Hepatocyte (in vitro differentiated cells): ENCODE results near the gene ZFYVE9. TPM values are rescaled to one million over a fixed set of nuclear protein-coding genes. Genes with fewer than 3 reads are reported as not detected.

Experiments used
- DNase-seq: peaks from one replicate; pipeline ENCODE4 v3.0.0-alpha.2; 2016; ENCODE audit warnings: low spot score
- H2AFZ ChIP-seq: fragments of 200-600 bp; sonication (generic); 2 replicates; pipeline ENCODE4 v1.6.0; 2016; ENCODE audit warnings: antibody characterized with exemption, mild to moderate bottlenecking
- H3K27ac ChIP-seq: fragments of 200-600 bp; sonication (generic); 2 replicates; pipeline ENCODE4 v1.5.1; 2016; ENCODE audit warnings: mild to moderate bottlenecking
- H3K27me3 ChIP-seq: fragments of 200-600 bp; sonication (generic); 2 replicates; pipeline ENCODE4 v1.6.1; 2016
- H3K36me3 ChIP-seq: fragments of 200-600 bp; sonication (generic); replicated peaks from 2 replicates; pipeline ENCODE4 v1.5.1; 2016; ENCODE audit warnings: low read depth; ENCODE audit not compliant: insufficient read depth
- H3K4me1 ChIP-seq: fragments of 200-600 bp; sonication (generic); 2 replicates; pipeline ENCODE4 v1.5.1; 2016; ENCODE audit warnings: mild to moderate bottlenecking, moderate library complexity; ENCODE audit not compliant: insufficient read depth
- H3K4me2 ChIP-seq: fragments of 200-600 bp; sonication (generic); 2 replicates; pipeline ENCODE4 v1.6.0; 2016
- H3K4me3 ChIP-seq: fragments of 200-600 bp; sonication (generic); 2 replicates; pipeline ENCODE4 v1.5.1; 2016; ENCODE audit warnings: mild to moderate bottlenecking
- H3K79me2 ChIP-seq: fragments of 200-600 bp; sonication (generic); 2 replicates; pipeline ENCODE4 v1.6.0; 2017; ENCODE audit warnings: mild to moderate bottlenecking
- H3K9me2 ChIP-seq: fragments of 200-600 bp; sonication (generic); replicated peaks from 2 replicates; pipeline ENCODE4 v1.6.0; 2017; ENCODE audit warnings: mild to moderate bottlenecking; ENCODE audit not compliant: insufficient read depth
- H3K9me3 ChIP-seq: fragments of 200-600 bp; sonication (generic); 2 replicates; pipeline ENCODE4 v1.5.1; 2016; ENCODE audit warnings: low read depth, mild to moderate bottlenecking
- H4K20me1 ChIP-seq: fragments of 200-600 bp; sonication (generic); 2 replicates; pipeline ENCODE4 v1.6.0; 2016; ENCODE audit warnings: mild to moderate bottlenecking; ENCODE audit not compliant: insufficient read depth, poor library complexity, severe bottlenecking
- EZH2 ChIP-seq: fragments of 200-600 bp; sonication (generic); IDR thresholded peaks from 2 replicates; pipeline ENCODE4 v1.6.1; 2016; ENCODE audit warnings: antibody characterized with exemption, mild to moderate bottlenecking, borderline replicate concordance
- EZH2phosphoT487 ChIP-seq: fragments of 200-600 bp; sonication (generic); IDR thresholded peaks from one replicate; pipeline ENCODE4 v1.6.1; 2018; ENCODE audit warnings: antibody characterized with exemption, mild to moderate bottlenecking, low read depth, moderate library complexity; ENCODE audit not compliant: unreplicated experiment, severe bottlenecking
- WGBS: methylation state at CpG from one replicate; pipeline ENCODE4 v1.1.6; 2016; ENCODE audit warnings: low lambda C conversion rate; ENCODE audit errors: missing lambda C conversion rate; 5-methylcytosine and 5-hydroxymethylcytosine counted together
- polyA plus RNA-seq: library from polyadenylated mRNA; unstranded; fragments of >200 nt; fragmentation: Nextera tagmentation; extraction: Ambion mirVana; gene quantifications from 2 replicates; pipeline ENCODE4 v1.2.1, GENCODE V29; 2016
- total RNA-seq: library from RNA; depleted of rRNA; stranded (reverse); fragments of >200 nt; gene quantifications from 2 replicates; pipeline ENCODE4 v1.2.3, GENCODE V29; 2014
- TF ChIP-seq, protein P1 (sequence below): fragments of 200-600 bp; sonication (generic); IDR thresholded peaks from 2 replicates; pipeline ENCODE4 v1.5.1; 2016; ENCODE audit warnings: antibody characterized with exemption, mild to moderate bottlenecking; ENCODE audit not compliant: poor library complexity

ZFYVE9 gene
- total and polyA plus RNA-seq, 2 experiments from 2014 or later, result 4.6 to 29.0 TPM

DNA sequence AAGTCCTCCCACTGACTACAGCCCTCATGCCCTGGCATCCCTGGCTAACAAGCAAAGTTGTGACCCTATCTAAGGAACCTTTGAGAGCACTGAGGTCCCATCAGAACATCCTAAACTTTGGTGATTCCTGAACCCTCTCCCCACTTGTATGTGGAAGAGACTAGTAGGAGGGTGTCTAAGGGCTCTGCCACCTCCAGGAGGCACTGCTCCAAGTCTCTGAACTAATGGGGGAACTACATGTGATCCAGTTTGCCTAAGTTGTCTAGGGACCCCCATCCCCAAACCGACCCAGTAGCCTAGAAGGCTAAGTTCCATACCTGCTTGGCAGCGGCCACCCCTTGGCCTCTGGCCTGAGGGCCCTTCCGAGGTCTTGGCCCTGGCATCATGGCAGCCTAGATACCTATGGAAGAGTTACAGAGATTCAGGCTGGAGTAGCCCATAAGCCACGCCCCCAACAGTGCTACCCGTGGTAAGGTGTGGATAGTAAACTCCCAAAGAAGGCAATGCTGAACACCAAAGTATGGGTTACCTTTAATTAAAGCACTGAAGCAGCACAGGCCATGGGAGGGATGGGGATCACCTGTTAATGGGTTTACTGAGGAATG, 222.4 kb downstream of the ZFYVE9 start:
- H3K36me3 ChIP-seq, result no peaks in the 10 kb centered on the region
- no peak overlapping the region for H3K4me3 ChIP-seq
- no peaks in the 10 kb centered on the region for H3K27me3 ChIP-seq
- peaks cover 5% of the 10 kb centered on the region for H4K20me1 ChIP-seq
- WGBS, result 87% methylated on average over 5 of the region's 5 CpGs
- H3K4me2 ChIP-seq, result peak overlapping the region; percentile 87
- H3K9me2 ChIP-seq, result no peaks in the 10 kb centered on the region
- no peak for TF ChIP-seq EZH2
- H3K9me3 ChIP-seq, result no peaks in the 10 kb centered on the region
- H3K79me2 ChIP-seq, result peaks cover 21% of the 10 kb centered on the region
- DNase-seq, result no peak
- H3K4me1 ChIP-seq, result peaks cover 15% of the 10 kb centered on the region
- H2AFZ ChIP-seq, result no peak overlapping the region
- H3K27ac ChIP-seq, result peak overlapping the region; percentile 94

DNA sequence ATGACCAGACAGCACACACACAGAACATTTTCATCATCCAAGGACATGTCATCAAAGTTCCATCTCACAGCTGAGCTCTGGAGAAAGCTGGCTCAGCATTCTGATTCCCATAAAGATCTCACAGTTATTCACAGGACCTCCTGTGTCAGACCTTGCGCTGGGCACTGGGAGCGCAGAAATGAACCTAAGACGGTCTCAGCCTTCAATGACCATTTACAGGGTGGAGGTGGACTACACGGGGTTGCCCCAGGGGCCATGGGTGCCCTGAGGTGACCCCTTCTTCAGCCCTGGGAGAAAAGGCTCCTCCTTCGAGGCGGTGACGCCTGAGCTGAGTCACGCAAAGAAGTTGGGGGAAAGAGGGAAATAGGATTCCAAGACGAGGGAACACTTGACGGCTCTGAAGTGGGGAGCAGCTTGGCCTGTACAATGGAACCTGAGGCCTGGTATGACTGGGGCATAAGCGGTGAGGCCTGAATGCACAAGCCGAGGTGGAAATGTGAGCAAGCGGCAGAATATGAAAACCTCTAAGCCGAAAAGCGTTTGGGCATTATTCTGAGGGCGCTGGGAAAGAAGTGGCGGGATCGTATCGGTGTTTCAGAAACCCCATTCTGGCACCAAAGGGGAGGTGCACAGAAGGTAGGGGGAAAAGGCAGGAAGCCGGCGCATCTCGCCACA, 223.3 kb downstream of the ZFYVE9 start:
- Histone ChIP-seq H3K27ac (peak overlapping the region; percentile 94), H3K36me3 (no peaks in the 10 kb centered on the region), H2AFZ (peak overlapping the region; percentile 66), H4K20me1 (peaks cover 5% of the 10 kb centered on the region), H3K9me3 (no peaks in the 10 kb centered on the region), H3K79me2 (peaks cover 21% of the 10 kb centered on the region), H3K4me1 (peaks cover 15% of the 10 kb centered on the region), H3K4me3 (peak overlapping the region; percentile 65), H3K4me2 (peak overlapping the region; percentile 87), H3K9me2 (no peaks in the 10 kb centered on the region), H3K27me3 (no peaks in the 10 kb centered on the region)
- TF ChIP-seq, protein P1, sequence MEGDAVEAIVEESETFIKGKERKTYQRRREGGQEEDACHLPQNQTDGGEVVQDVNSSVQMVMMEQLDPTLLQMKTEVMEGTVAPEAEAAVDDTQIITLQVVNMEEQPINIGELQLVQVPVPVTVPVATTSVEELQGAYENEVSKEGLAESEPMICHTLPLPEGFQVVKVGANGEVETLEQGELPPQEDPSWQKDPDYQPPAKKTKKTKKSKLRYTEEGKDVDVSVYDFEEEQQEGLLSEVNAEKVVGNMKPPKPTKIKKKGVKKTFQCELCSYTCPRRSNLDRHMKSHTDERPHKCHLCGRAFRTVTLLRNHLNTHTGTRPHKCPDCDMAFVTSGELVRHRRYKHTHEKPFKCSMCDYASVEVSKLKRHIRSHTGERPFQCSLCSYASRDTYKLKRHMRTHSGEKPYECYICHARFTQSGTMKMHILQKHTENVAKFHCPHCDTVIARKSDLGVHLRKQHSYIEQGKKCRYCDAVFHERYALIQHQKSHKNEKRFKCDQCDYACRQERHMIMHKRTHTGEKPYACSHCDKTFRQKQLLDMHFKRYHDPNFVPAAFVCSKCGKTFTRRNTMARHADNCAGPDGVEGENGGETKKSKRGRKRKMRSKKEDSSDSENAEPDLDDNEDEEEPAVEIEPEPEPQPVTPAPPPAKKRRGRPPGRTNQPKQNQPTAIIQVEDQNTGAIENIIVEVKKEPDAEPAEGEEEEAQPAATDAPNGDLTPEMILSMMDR, result no peak
- no peak for TF ChIP-seq EZH2
- no peak for TF ChIP-seq EZH2phosphoT487
- 9% methylated on average over 22 of the region's 22 CpGs for WGBS
- DNase-seq, result peak; percentile 81

DNA sequence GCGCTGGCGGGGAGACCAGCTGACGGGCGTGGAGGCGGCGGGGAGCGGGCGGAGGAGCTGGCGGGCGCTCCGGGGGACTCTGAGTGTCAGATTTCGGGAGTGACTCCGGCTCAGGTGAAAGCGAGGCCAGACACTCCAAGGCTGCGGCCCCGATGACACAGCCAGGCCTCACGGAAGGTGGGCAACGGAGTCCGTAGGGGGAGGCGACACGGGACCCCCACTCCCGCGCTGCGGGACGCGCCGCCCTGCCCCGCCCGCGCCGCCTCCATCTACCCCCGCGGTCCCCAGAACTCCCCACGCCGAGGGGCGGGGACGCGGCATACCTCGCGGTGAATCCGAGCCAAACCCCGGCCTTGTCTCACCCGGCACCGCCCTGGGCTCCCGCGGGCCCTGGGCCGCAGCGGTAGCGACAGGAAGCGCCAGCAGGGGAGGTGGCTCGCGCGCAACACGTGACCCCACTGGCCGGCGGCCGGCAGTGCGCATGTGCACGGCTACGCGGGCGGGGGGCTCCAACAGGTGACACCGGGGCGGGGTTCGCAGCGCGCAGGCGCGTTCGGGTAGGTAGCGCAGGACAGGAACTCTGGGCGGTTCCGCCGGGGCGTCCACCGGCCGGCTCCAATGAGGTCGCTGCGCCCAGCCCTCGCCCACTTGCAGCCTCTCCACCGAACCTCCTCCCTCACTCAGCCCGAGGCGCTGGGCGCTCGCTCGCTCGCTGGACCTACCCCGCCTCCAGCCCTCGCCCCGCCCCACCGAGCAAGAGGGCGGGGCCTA, 224.0 kb downstream of the ZFYVE9 start, which contains the start of gene CC2D1B:
Gene CC2D1B, minus strand, starts transcription at position 460 of the 771 bp plus-strand sequence. CDS start 1,585 bp downstream, outside the sequence.
- H3K9me2 ChIP-seq, result no peaks in the 10 kb centered on the region
- peak within 1 kb of the TSS; percentile 94 for H3K27ac ChIP-seq
- peak within 1 kb of the TSS; percentile 87 for H3K4me2 ChIP-seq
- under 1% methylated on average over 28 of the region's 92 CpGs for WGBS
- H3K9me3 ChIP-seq, result no peaks in the 10 kb centered on the region
- peaks cover 21% of the 10 kb centered on the region for H3K79me2 ChIP-seq
- TF ChIP-seq EZH2phosphoT487 (no peak), EZH2 (no peak)
- TF ChIP-seq, protein P1, result peak; percentile 6
- H2AFZ ChIP-seq, result peak within 1 kb of the TSS; percentile 66
- DNase-seq, result peak; percentile 99
- H4K20me1 ChIP-seq, result peaks cover 5% of the 10 kb centered on the region
- H3K27me3 ChIP-seq, result no peaks in the 10 kb centered on the region
- peaks cover 15% of the 10 kb centered on the region for H3K4me1 ChIP-seq
- H3K36me3 ChIP-seq, result no peaks in the 10 kb centered on the region
- peak within 1 kb of the TSS; percentile 65 for H3K4me3 ChIP-seq

DNA sequence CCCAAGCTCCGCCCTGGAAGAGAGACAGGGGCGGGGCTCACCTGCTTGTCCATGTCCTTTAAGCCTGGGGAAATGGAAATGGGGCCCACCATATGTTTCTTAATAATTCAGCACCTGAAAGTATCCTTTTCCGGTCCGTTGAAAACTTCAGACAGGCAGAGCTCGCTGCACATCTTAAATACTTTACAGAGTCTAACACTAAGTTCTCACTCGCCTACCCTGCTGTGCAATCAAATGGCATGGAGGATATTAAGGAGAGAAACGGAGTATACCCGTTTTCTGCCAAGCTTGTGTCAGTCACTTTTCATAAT, 224.6 kb downstream of the ZFYVE9 start:
- Histone ChIP-seq H3K27me3 (no peaks in the 10 kb centered on the region), H2AFZ (peak overlapping the region; percentile 9), H3K9me3 (no peaks in the 10 kb centered on the region), H3K4me3 (no peak overlapping the region), H4K20me1 (peaks cover 5% of the 10 kb centered on the region), H3K27ac (peak overlapping the region; percentile 6), H3K4me2 (peak overlapping the region; percentile 58), H3K79me2 (peaks cover 21% of the 10 kb centered on the region), H3K4me1 (peaks cover 15% of the 10 kb centered on the region), H3K36me3 (no peaks in the 10 kb centered on the region), H3K9me2 (no peaks in the 10 kb centered on the region)
- 43% methylated on average over 7 of the region's 8 CpGs for WGBS
- no peak for DNase-seq
- TF ChIP-seq EZH2, result no peak
- TF ChIP-seq, protein P1, result no peak
- no peak for TF ChIP-seq EZH2phosphoT487
